GM18498 (cell line): ENCODE measurements around the gene SLC38A9.

Experiments used
- ATAC-seq: cut with Tn5 transposase; IDR thresholded peaks from one replicate; pipeline ENCODE4 v1.9.1; 2021; ENCODE audit warnings: mild to moderate bottlenecking, moderate library complexity; ENCODE audit not compliant: unreplicated experiment

Gene SLC38A9

GRCh38 chr5:55584398-55585205 lies 127.5 kb downstream of the SLC38A9 start:
- ATAC-seq = no peak

GRCh38 chr5:55583578-55583977 lies 128.5 kb downstream of the SLC38A9 start:
- no peak for ATAC-seq

GRCh38 chr5:55582256-55582655 lies 129.9 kb downstream of the SLC38A9 start:
- ATAC-seq = no peak

- no peak for ATAC-seq
These were observed 132.1 kb downstream of the SLC38A9 start for GRCh38 chr5:55580042-55580441.

GRCh38 chr5:55578771-55579170 lies 133.4 kb downstream of the SLC38A9 start:
- no peak for ATAC-seq

GRCh38 chr5:55577353-55578060 lies 134.6 kb downstream of the SLC38A9 start:
- no peak for ATAC-seq

GRCh38 chr5:55576661-55577060 lies 135.5 kb downstream of the SLC38A9 start:
- ATAC-seq = no peak
